Measurements from ENCODE around the gene C7. TPM values are rescaled to one million over a fixed set of nuclear protein-coding genes. Genes with fewer than 3 reads are reported as not detected.

C7 gene
- total RNA-seq, 2 donors from 2014 or later, result 563 to 985 TPM

Other genes with a start within 250 kb of the C7 start
- gene PTGER4, start 229.6 kb upstream of the C7 start, total RNA-seq, result 10 to 100 TPM; 10.1 to 12.1 TPM
- 10 to 100 TPM; 13.3 to 18.2 TPM for gene TTC33, start 153.5 kb upstream of the C7 start, total RNA-seq
- 100 to 1,000 TPM in 1 of 2 donors, 10 to 100 TPM in 1; 98.8 to 102 TPM for gene PRKAA1, start 111.1 kb upstream of the C7 start, total RNA-seq
- 100 to 1,000 TPM; 738 to 822 TPM for gene RPL37, start 74.3 kb upstream of the C7 start, total RNA-seq
- gene CARD6, start 68.1 kb upstream of the C7 start, total RNA-seq, result 10 to 100 TPM; 12.8 to 14.9 TPM
- not detected for gene MROH2B, start 161.8 kb downstream of the C7 start, total RNA-seq